SU-DHL-6 (cell line): ENCODE data around the gene KAT2B.

Source experiments
- H2AFZ ChIP-seq: fragments of 200-600 bp; sonication (generic); 2 replicates; pipeline ENCODE4 v1.6.1; 2014; ENCODE audit warnings: low read depth, mild to moderate bottlenecking, moderate library complexity, mixed read lengths, antibody characterized with exemption, low read length; ENCODE audit not compliant: severe bottlenecking
- H3F3A ChIP-seq: fragments of 200-600 bp; shearing (Covaris generic); 2 replicates; pipeline ENCODE4 v1.6.0; 2016; ENCODE audit warnings: antibody characterized with exemption, mild to moderate bottlenecking; ENCODE audit not compliant: insufficient read depth
- H3K27ac ChIP-seq: fragments of 200-600 bp; sonication (generic); 2 replicates; pipeline ENCODE4 v1.5.1; 2016; ENCODE audit warnings: low read depth, mild to moderate bottlenecking, low read length, moderate library complexity, mixed read lengths
- H3K27me3 ChIP-seq: fragments of 200-600 bp; sonication (generic), shearing (Covaris generic); 2 replicates; pipeline ENCODE4 v1.6.0; 2014; ENCODE audit warnings: mild to moderate bottlenecking, low read length
- H3K36me3 ChIP-seq: fragments of 200-600 bp; sonication (generic); 2 replicates; pipeline ENCODE4 v1.6.1; 2014; ENCODE audit warnings: mild to moderate bottlenecking, low read length, mixed read lengths
- H3K4me2 ChIP-seq: fragments of 300-600, 200-600 bp; shearing (Covaris generic), sonication (generic); 2 replicates; pipeline ENCODE4 v1.6.0; 2014; ENCODE audit warnings: low read length, low read depth, mild to moderate bottlenecking; ENCODE audit not compliant: poor library complexity, severe bottlenecking
- H3K4me3 ChIP-seq: fragments of 200-600 bp; sonication (generic); 2 replicates; pipeline ENCODE4 v1.5.1; 2014; ENCODE audit warnings: antibody characterized with exemption, low read length, mild to moderate bottlenecking, mixed read lengths; ENCODE audit not compliant: insufficient read depth, poor library complexity, severe bottlenecking
- H3K79me2 ChIP-seq: fragments of 200-600 bp; sonication (generic); 2 replicates; pipeline ENCODE4 v1.6.1; 2014; ENCODE audit warnings: mild to moderate bottlenecking, low read length, moderate library complexity; ENCODE audit not compliant: insufficient read depth
- H3K9ac ChIP-seq: fragments of 200-600 bp; sonication (generic); 2 replicates; pipeline ENCODE4 v1.7.0; 2014; ENCODE audit warnings: mild to moderate bottlenecking, low read length
- H3K9me2 ChIP-seq: fragments of 200-600 bp; sonication (generic); replicated peaks from 2 replicates; pipeline ENCODE4 v1.6.1; 2014; ENCODE audit warnings: low read length; ENCODE audit not compliant: insufficient read depth
- H3K9me3 ChIP-seq: fragments of 200-600 bp; sonication (generic); 2 replicates; pipeline ENCODE4 v1.6.1; 2014; ENCODE audit warnings: low read length, mixed read lengths; ENCODE audit not compliant: insufficient read depth
- H4K20me1 ChIP-seq: fragments of 200-600 bp; sonication (generic); 2 replicates; pipeline ENCODE4 v1.6.1; 2014; ENCODE audit warnings: low read depth, mild to moderate bottlenecking, antibody characterized with exemption, low read length, moderate library complexity, mixed read lengths
- CTCF ChIP-seq: fragments of 200-600 bp; sonication (generic); IDR thresholded peaks from one replicate; pipeline ENCODE4 v1.5.1; 2017; ENCODE audit warnings: antibody characterized with exemption, mild to moderate bottlenecking, low read length, moderate library complexity; ENCODE audit not compliant: insufficient read depth, poor library complexity, severe bottlenecking
- EZH2phosphoT487 ChIP-seq: fragments of 200-600 bp; sonication (generic), shearing (Covaris generic); conservative IDR thresholded peaks from 2 replicates; pipeline ENCODE4 v1.6.1; 2018; ENCODE audit warnings: mild to moderate bottlenecking, antibody characterized with exemption, low read length, moderate library complexity, mixed read lengths

Gene KAT2B

GRCh38 chr3:20145874-20146273 lies 105.6 kb downstream of the KAT2B start:
- Histone ChIP-seq H3K9ac (no peak overlapping the region), H2AFZ (no peak overlapping the region), H3K79me2 (no peaks in the 10 kb centered on the region), H3K4me3 (no peak overlapping the region), H4K20me1 (no peaks in the 10 kb centered on the region), H3K9me3 (no peaks in the 10 kb centered on the region), H3F3A (0 out of 2 replicates have a peak, but pooled peaks cover 5% of the 10 kb centered on the region), H3K36me3 (0 out of 2 replicates have a peak, but pooled peaks cover 3% of the 10 kb centered on the region), H3K4me2 (no peak overlapping the region), H3K27ac (no peak overlapping the region), H3K9me2 (no peaks in the 10 kb centered on the region), H3K27me3 (no peaks in the 10 kb centered on the region)
- TF ChIP-seq CTCF = no peak
- no peak for TF ChIP-seq EZH2phosphoT487

- Histone ChIP-seq H3F3A (0 out of 2 replicates have a peak, but pooled peaks cover 9% of the 10 kb centered on the region), H3K27me3 (no peaks in the 10 kb centered on the region), H4K20me1 (no peaks in the 10 kb centered on the region), H3K9me2 (no peaks in the 10 kb centered on the region), H3K36me3 (0 out of 2 replicates have a peak, but pooled peaks cover 7% of the 10 kb centered on the region), H3K9me3 (no peaks in the 10 kb centered on the region), H3K9ac (no peak overlapping the region), H3K4me2 (no peak overlapping the region), H3K4me3 (no peak overlapping the region), H3K27ac (no peak overlapping the region), H3K79me2 (no peaks in the 10 kb centered on the region), H2AFZ (no peak overlapping the region)
- TF ChIP-seq CTCF = no peak
- TF ChIP-seq EZH2phosphoT487 = no peak
Measured at GRCh38 chr3:20146301-20146700, 106.1 kb downstream of the KAT2B start.

GRCh38 chr3:20147361-20147760 lies 107.1 kb downstream of the KAT2B start:
- no peak for TF ChIP-seq EZH2phosphoT487
- TF ChIP-seq CTCF = no peak
- Histone ChIP-seq H3F3A (0 out of 2 replicates have a peak, but pooled peaks cover 9% of the 10 kb centered on the region), H3K9me3 (no peaks in the 10 kb centered on the region), H4K20me1 (no peaks in the 10 kb centered on the region), H3K9me2 (no peaks in the 10 kb centered on the region), H2AFZ (no peak overlapping the region), H3K4me3 (no peak overlapping the region), H3K36me3 (0 out of 2 replicates have a peak, but pooled peaks cover 13% of the 10 kb centered on the region), H3K27ac (no peak overlapping the region), H3K79me2 (no peaks in the 10 kb centered on the region), H3K9ac (no peak overlapping the region), H3K27me3 (no peaks in the 10 kb centered on the region), H3K4me2 (no peak overlapping the region)
